HCT116 (cell line): ENCODE results near the gene SPACA6. TPM values are rescaled to one million over a fixed set of nuclear protein-coding genes. Genes with fewer than 3 reads are reported as not detected.

Source experiments
- ATAC-seq: fragments of 200-7000 bp; cut with Tn5 transposase; 2 replicates; pipeline ENCODE4 v1.9.1; 2020; ENCODE audit warnings: mild to moderate bottlenecking, moderate library complexity
- BruUV-seq: library from RNA; stranded (reverse); fragments of 400-500 nt; replicated peaks from 2 replicates; lab custom pipeline; 2021; lab: Mats Ljungman, UMichigan
- CTCF ChIA-PET: fragments of 300-600 bp; sonication (Branson Sonifier 250); formaldehyde crosslinking; loops from one replicate; lab custom pipeline; 2021; ENCODE audit warnings: antibody characterized with exemption; lab: Charles Lee
- POLR2A ChIA-PET: fragments of 300-600, 350-600 bp; sonication (Branson Sonifier 250); formaldehyde crosslinking; loops from one replicate; lab custom pipeline; 2021; ENCODE audit warnings: antibody characterized with exemption; lab: Charles Lee
- RAD21 ChIA-PET, 2 experiments: fragments of 300-600 bp; sonication (Branson Sonifier 250); formaldehyde crosslinking; loops; one replicate each; lab custom pipeline; 2023; ENCODE audit warnings: low total read pairs in 2 of 2; ENCODE audit not compliant: uncharacterized antibody in 2 of 2, unreplicated experiment in 2 of 2, low non-redundant PET in 1 of 2; lab: Charles Lee
- DNase-seq: peaks from one replicate; pipeline ENCODE4 v3.0.0-alpha.2; 2010; ENCODE audit warnings: low read depth, low spot score
- H2AFZ ChIP-seq: fragments of 200-600 bp; shearing (Covaris generic), sonication (generic); 2 replicates; pipeline ENCODE4 v1.6.1; 2017; ENCODE audit warnings: low read depth, mixed run types, mixed read lengths, antibody characterized with exemption, low read length; ENCODE audit not compliant: poor library complexity, severe bottlenecking
- H3K27ac ChIP-seq: 2 replicates; pipeline ENCODE4 v1.5.1; 2012; ENCODE audit warnings: low read depth, low read length
- H3K27me3 ChIP-seq: fragments of 200-600 bp; sonication (generic); 2 replicates; pipeline ENCODE4 v1.6.1; 2016; ENCODE audit warnings: mixed run types, low read length, mixed read lengths; ENCODE audit not compliant: insufficient read depth
- H3K36me3 ChIP-seq, 2 experiments: fragments of 200-500 bp in 1 of 2; fragments of 200-600 bp in 1 of 2; sonication (Bioruptor generic) in 1 of 2; sonication (generic) in 1 of 2; 2 replicates each; pipeline versions ENCODE4 v1.5.1 to v1.6.1; 2014 to 2016; ENCODE audit warnings: low read length in 2 of 2, inconsistent platforms in 1 of 2, mixed read lengths in 1 of 2, mixed run types in 1 of 2; ENCODE audit not compliant: insufficient read depth in 2 of 2, control insufficient read depth in 1 of 2
- H3K4me1 ChIP-seq, 2 experiments: fragments of 200-600 bp in 1 of 2; sonication (generic) in 1 of 2; 2 replicates each; pipeline versions ENCODE4 v1.5.1 to v1.6.1; 2012 to 2017; ENCODE audit warnings: low read length in 2 of 2, inconsistent platforms in 1 of 2, mild to moderate bottlenecking in 1 of 2, mixed read lengths in 1 of 2, mixed run types in 1 of 2, moderate library complexity in 1 of 2; ENCODE audit not compliant: insufficient read depth in 2 of 2, control insufficient read depth in 1 of 2
- H3K4me2 ChIP-seq: fragments of 200-600 bp; sonication (generic); 2 replicates; pipeline ENCODE4 v1.6.1; 2017; ENCODE audit warnings: mixed run types, low read length, mixed read lengths
- H3K4me3 ChIP-seq, 2 experiments: fragments of 200-600 bp in 1 of 2; sonication (generic) in 1 of 2; replicated peaks in 1 of 2; 2 replicates each; pipeline ENCODE4 v1.5.1; 2011 to 2016; ENCODE audit warnings: low read length in 2 of 2, control low read depth in 1 of 2, low read depth in 1 of 2, mild to moderate bottlenecking in 1 of 2, mixed read lengths in 1 of 2, mixed run types in 1 of 2
- H3K79me2 ChIP-seq: fragments of 200-600 bp; sonication (generic); 2 replicates; pipeline ENCODE4 v1.6.1; 2017; ENCODE audit warnings: mild to moderate bottlenecking, mixed run types, low read length, moderate library complexity, mixed read lengths; ENCODE audit not compliant: insufficient read depth
- H3K9ac ChIP-seq: fragments of 200-600 bp; sonication (generic); 2 replicates; pipeline ENCODE4 v1.6.1; 2016; ENCODE audit warnings: low read length, mixed read lengths
- H3K9me2 ChIP-seq: fragments of 200-600 bp; sonication (generic), shearing (Covaris generic); 2 replicates; pipeline ENCODE4 v1.6.1; 2017; ENCODE audit warnings: mixed run types, mild to moderate bottlenecking, moderate library complexity; ENCODE audit not compliant: insufficient read depth
- H3K9me3 ChIP-seq, 2 experiments: fragments of 200-500 bp in 1 of 2; fragments of 200-600 bp in 1 of 2; sonication (Bioruptor generic) in 1 of 2; sonication (generic) in 1 of 2; 2 replicates each; pipeline ENCODE4 v1.6.1; 2014 to 2017; ENCODE audit warnings: low read length in 2 of 2, mixed read lengths in 2 of 2, inconsistent platforms in 1 of 2, low read depth in 1 of 2, mild to moderate bottlenecking in 1 of 2, mixed run types in 1 of 2, moderate library complexity in 1 of 2; ENCODE audit not compliant: control insufficient read depth in 1 of 2, insufficient read depth in 1 of 2
- H4K20me1 ChIP-seq: fragments of 200-600 bp; sonication (generic), shearing (Covaris generic); 2 replicates; pipeline ENCODE4 v1.6.1; 2017; ENCODE audit warnings: mixed run types, mild to moderate bottlenecking, moderate library complexity; ENCODE audit not compliant: insufficient read depth
- EZH2 ChIP-seq: fragments of 200-600 bp; sonication (generic); IDR thresholded peaks from 2 replicates; pipeline ENCODE4 v1.6.1; 2017; ENCODE audit warnings: antibody characterized with exemption, mixed run types
- JUND ChIP-seq: IDR thresholded peaks from 2 replicates; pipeline ENCODE4 v1.6.1; 2012
- POLR2A ChIP-seq: IDR thresholded peaks from 2 replicates; pipeline ENCODE4 v1.7.0; 2011; ENCODE audit warnings: borderline replicate concordance; ENCODE audit not compliant: insufficient read depth, insufficient read length; ENCODE audit errors: extremely low read depth
- ZFX ChIP-seq: fragments of 450-650 bp; IDR thresholded peaks from 2 replicates; pipeline ENCODE4 v1.6.1; 2017
- intact Hi-C: fragments of 100-400 bp; cut with micrococcal nuclease; formaldehyde crosslinking; loops from 2 replicates; pipeline ENCODE4 v1.10.0; 2022
- total RNA-seq: library from RNA; stranded (reverse); gene quantifications from one replicate; pipeline ENCODE4 v1.2.1, GENCODE V29; 2021; ENCODE audit not compliant: unreplicated experiment
- TF ChIP-seq, protein P1 (sequence below): IDR thresholded peaks from 2 replicates; pipeline ENCODE4 v1.6.1; 2012

Gene SPACA6
- total RNA-seq, 1 experiment from 2014 or later = 13.9 TPM

DNA sequence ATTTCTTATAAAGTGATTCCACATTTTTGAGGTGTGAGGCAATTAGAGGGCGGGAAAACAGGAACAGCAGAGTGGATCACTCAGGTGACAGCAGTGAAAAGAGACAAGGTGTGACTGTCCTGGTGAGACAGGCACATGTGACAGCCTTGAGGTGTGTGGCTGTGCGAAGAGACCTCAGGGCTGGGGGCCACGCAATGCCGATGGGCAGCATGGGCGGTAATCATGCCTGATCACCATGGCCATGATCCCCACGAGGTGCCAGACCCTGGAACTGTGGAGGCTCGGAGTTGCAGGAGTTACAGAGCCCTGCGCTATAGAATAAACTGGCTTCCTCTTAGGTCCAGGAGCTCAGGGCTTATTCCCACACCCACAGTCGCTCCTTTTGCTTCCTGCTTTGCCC lies 2.0 kb downstream of the SPACA6 start:
- no peaks in the 10 kb centered on the region for H3K27me3 ChIP-seq
- TF ChIP-seq EZH2 = no peak
- no peak for TF ChIP-seq JUND
- TF ChIP-seq, protein P1, sequence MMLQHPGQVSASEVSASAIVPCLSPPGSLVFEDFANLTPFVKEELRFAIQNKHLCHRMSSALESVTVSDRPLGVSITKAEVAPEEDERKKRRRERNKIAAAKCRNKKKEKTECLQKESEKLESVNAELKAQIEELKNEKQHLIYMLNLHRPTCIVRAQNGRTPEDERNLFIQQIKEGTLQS = no peak
- no peak for TF ChIP-seq ZFX
- no peak for TF ChIP-seq POLR2A
- peaks cover 10 to 14% of the 10 kb centered on the region in 2 experiments; a peak in 3 of 4 replicates for H3K4me1 ChIP-seq
- CTCF ChIA-PET = no interaction called here
- BruUV-seq = no TSS peak
- peaks cover 10 to 14% of the 10 kb centered on the region in 2 experiments; a peak in 2 of 4 replicates for H3K36me3 ChIP-seq
- H3K9me2 ChIP-seq = no peaks in the 10 kb centered on the region
- no peaks in the 10 kb centered on the region for H3K9me3 ChIP-seq
- DNase-seq = no peak
- no peak for ATAC-seq
- intact Hi-C loops = no loop called here
- H3K27ac ChIP-seq = no peak overlapping the region
- no peaks in the 10 kb centered on the region for H4K20me1 ChIP-seq
- no peak overlapping the region for H3K4me2 ChIP-seq
- POLR2A ChIA-PET = interaction anchor here (1.5 kb wide), 1 partner anchor 9 kb away, joined by 5 read pairs; no protein-coding TSS in a partner anchor
- H3K4me3 ChIP-seq = no peak overlapping the region
- peaks cover 36% of the 10 kb centered on the region for H3K79me2 ChIP-seq
- RAD21 ChIA-PET = no interaction called here
- H3K9ac ChIP-seq = no peak overlapping the region
- H2AFZ ChIP-seq = no peak overlapping the region

DNA sequence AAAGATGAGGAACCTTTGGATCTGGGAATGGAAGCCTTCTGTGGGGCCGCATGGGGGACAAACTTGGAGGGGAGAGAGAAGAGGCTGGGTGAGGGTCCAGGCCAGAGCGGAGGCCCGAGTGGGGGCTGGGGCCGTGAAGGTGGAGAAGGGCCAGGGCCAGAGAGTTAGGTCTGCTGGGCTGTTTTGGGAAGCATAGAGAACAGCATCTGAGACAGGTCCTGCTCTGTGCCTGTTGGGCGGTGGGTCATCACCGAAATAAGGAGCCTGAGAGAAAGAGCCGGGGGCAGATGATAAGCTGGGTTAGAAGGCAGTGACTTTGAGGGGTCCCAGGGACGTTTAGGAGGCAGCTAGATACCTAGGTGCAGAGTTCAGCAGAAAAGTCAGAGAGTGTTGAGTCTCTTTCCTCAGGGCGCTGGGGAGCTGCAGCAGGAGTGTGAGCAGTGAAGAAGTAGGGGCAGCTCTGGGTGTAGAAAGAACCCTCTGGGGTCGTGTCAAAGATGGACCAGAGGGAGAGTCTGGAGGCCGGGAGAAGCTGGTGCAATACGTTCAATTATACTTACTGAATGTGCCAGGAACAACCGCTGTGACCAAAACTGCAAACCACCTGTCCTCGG lies 2.7 kb downstream of the SPACA6 start:
- ChIA-PET POLR2A (interaction anchor here (1.5 kb wide), 1 partner anchor 8 kb away, joined by 5 read pairs; no protein-coding TSS in a partner anchor), RAD21 (no interaction called here), CTCF (no interaction called here)
- intact Hi-C loops = no loop called here
- H3K4me2 ChIP-seq = no peak overlapping the region
- H3K4me1 ChIP-seq = peaks cover 7 to 10% of the 10 kb centered on the region in 2 experiments; a peak in 3 of 4 replicates
- H3K36me3 ChIP-seq = peaks cover 10 to 14% of the 10 kb centered on the region in 2 experiments; a peak in 2 of 4 replicates
- no peaks in the 10 kb centered on the region for H3K27me3 ChIP-seq
- peaks cover 29% of the 10 kb centered on the region for H3K79me2 ChIP-seq
- no peak overlapping the region for H3K27ac ChIP-seq
- no peak overlapping the region for H3K9ac ChIP-seq
- no peaks in the 10 kb centered on the region for H4K20me1 ChIP-seq
- H3K9me2 ChIP-seq = no peaks in the 10 kb centered on the region
- DNase-seq = no peak
- no TSS peak for BruUV-seq
- H2AFZ ChIP-seq = no peak overlapping the region
- ATAC-seq = no peak
- TF ChIP-seq JUND = no peak
- no peak overlapping the region for H3K4me3 ChIP-seq
- H3K9me3 ChIP-seq = no peaks in the 10 kb centered on the region
